Measurements from ENCODE around the gene PDILT. TPM values are rescaled to one million over a fixed set of nuclear protein-coding genes. Genes with fewer than 3 reads are reported as not detected.

PDILT gene
- total RNA-seq, 1 experiment from 2014 or later = not detected

DNA sequence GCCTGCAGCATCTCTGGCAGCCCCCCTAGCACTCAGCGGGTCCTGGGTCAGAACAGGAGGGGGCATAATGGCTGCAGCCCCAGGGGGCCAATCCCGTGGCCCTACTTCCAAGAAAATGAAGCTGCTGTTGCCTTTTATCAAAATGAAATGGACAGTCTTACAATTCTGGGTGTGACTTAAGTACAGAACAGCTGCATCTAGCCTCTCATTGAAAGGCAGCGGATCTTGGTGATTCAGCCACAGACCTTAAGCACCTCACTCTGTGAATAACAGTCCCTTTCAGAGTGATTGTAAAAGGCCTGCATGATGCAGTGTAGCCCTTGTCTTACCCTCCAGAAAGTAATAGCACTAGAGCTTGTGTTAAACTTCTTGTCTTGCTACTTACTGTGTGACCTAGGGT, 40.5 kb downstream of the PDILT start (continued):
- TF ChIP-seq, protein P1, sequence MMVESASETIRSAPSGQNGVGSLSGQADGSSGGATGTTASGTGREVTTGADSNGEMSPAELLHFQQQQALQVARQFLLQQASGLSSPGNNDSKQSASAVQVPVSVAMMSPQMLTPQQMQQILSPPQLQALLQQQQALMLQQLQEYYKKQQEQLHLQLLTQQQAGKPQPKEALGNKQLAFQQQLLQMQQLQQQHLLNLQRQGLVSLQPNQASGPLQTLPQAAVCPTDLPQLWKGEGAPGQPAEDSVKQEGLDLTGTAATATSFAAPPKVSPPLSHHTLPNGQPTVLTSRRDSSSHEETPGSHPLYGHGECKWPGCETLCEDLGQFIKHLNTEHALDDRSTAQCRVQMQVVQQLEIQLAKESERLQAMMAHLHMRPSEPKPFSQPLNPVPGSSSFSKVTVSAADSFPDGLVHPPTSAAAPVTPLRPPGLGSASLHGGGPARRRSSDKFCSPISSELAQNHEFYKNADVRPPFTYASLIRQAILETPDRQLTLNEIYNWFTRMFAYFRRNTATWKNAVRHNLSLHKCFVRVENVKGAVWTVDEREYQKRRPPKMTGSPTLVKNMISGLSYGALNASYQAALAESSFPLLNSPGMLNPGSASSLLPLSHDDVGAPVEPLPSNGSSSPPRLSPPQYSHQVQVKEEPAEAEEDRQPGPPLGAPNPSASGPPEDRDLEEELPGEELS (CRISPR knock-in tag; IDR thresholded peaks at IDR 0.05) = no peak
- TF ChIP-seq FOXJ3 (CRISPR knock-in tag; IDR thresholded peaks at IDR 0.05; ENCODE audit: borderline replicate concordance) (no peak), ETV6 (CRISPR knock-in tag; IDR thresholded peaks at IDR 0.05) (no peak), NR2C2 (CRISPR knock-in tag; IDR thresholded peaks at IDR 0.05) (no peak), ZNF396 (CRISPR knock-in tag; IDR thresholded peaks at IDR 0.05; ENCODE audit: borderline replicate concordance) (no peak), RORB (CRISPR knock-in tag; IDR thresholded peaks at IDR 0.05) (no peak), ZNF138 (CRISPR knock-in tag; conservative IDR thresholded peaks at IDR 0.05) (no peak), ATF1 (CRISPR knock-in tag; IDR thresholded peaks at IDR 0.05) (no peak)
- TF ChIP-seq, protein P2, sequence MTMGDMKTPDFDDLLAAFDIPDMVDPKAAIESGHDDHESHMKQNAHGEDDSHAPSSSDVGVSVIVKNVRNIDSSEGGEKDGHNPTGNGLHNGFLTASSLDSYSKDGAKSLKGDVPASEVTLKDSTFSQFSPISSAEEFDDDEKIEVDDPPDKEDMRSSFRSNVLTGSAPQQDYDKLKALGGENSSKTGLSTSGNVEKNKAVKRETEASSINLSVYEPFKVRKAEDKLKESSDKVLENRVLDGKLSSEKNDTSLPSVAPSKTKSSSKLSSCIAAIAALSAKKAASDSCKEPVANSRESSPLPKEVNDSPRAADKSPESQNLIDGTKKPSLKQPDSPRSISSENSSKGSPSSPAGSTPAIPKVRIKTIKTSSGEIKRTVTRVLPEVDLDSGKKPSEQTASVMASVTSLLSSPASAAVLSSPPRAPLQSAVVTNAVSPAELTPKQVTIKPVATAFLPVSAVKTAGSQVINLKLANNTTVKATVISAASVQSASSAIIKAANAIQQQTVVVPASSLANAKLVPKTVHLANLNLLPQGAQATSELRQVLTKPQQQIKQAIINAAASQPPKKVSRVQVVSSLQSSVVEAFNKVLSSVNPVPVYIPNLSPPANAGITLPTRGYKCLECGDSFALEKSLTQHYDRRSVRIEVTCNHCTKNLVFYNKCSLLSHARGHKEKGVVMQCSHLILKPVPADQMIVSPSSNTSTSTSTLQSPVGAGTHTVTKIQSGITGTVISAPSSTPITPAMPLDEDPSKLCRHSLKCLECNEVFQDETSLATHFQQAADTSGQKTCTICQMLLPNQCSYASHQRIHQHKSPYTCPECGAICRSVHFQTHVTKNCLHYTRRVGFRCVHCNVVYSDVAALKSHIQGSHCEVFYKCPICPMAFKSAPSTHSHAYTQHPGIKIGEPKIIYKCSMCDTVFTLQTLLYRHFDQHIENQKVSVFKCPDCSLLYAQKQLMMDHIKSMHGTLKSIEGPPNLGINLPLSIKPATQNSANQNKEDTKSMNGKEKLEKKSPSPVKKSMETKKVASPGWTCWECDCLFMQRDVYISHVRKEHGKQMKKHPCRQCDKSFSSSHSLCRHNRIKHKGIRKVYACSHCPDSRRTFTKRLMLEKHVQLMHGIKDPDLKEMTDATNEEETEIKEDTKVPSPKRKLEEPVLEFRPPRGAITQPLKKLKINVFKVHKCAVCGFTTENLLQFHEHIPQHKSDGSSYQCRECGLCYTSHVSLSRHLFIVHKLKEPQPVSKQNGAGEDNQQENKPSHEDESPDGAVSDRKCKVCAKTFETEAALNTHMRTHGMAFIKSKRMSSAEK (CRISPR knock-in tag; IDR thresholded peaks at IDR 0.05; ENCODE audit: borderline replicate concordance) = no peak
- TF ChIP-seq, protein P3, sequence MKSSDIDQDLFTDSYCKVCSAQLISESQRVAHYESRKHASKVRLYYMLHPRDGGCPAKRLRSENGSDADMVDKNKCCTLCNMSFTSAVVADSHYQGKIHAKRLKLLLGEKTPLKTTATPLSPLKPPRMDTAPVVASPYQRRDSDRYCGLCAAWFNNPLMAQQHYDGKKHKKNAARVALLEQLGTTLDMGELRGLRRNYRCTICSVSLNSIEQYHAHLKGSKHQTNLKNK (CRISPR knock-in tag; IDR thresholded peaks at IDR 0.05) = no peak
- TF ChIP-seq, protein P4, sequence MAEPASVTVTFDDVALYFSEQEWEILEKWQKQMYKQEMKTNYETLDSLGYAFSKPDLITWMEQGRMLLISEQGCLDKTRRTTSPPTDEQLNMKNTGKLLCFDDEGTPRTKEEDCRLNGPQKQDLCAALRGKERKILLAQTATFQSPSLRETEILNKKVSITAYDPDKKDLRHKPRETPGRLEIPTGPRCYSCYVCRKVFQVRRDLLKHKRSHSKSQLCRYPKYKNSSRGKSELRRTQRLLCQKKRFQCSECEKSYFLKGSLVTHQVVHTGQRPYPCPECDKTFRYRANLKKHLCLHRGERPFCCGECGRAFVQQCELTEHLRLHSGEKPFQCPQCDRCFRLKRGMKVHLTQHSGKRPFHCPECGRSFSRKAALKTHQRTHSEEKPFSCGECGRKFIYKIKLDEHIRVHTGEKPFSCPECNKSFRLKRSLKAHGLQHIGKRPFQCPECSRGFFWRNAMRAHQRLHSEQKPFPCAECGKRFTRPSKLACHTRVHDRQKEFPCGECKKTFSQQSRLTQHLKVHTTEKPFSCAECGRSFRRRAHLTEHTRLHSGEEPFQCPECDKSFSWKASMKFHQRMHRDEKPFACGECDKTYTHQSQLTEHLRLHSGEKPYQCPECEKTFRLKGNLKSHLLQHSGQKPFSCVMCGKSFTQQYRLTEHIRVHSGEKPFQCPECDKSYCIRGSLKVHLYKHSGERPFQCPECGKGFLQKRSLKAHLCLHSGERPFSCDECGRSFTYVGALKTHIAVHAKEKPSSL (CRISPR knock-in tag; conservative IDR thresholded peaks at IDR 0.05) = no peak
- TF ChIP-seq, protein P5, sequence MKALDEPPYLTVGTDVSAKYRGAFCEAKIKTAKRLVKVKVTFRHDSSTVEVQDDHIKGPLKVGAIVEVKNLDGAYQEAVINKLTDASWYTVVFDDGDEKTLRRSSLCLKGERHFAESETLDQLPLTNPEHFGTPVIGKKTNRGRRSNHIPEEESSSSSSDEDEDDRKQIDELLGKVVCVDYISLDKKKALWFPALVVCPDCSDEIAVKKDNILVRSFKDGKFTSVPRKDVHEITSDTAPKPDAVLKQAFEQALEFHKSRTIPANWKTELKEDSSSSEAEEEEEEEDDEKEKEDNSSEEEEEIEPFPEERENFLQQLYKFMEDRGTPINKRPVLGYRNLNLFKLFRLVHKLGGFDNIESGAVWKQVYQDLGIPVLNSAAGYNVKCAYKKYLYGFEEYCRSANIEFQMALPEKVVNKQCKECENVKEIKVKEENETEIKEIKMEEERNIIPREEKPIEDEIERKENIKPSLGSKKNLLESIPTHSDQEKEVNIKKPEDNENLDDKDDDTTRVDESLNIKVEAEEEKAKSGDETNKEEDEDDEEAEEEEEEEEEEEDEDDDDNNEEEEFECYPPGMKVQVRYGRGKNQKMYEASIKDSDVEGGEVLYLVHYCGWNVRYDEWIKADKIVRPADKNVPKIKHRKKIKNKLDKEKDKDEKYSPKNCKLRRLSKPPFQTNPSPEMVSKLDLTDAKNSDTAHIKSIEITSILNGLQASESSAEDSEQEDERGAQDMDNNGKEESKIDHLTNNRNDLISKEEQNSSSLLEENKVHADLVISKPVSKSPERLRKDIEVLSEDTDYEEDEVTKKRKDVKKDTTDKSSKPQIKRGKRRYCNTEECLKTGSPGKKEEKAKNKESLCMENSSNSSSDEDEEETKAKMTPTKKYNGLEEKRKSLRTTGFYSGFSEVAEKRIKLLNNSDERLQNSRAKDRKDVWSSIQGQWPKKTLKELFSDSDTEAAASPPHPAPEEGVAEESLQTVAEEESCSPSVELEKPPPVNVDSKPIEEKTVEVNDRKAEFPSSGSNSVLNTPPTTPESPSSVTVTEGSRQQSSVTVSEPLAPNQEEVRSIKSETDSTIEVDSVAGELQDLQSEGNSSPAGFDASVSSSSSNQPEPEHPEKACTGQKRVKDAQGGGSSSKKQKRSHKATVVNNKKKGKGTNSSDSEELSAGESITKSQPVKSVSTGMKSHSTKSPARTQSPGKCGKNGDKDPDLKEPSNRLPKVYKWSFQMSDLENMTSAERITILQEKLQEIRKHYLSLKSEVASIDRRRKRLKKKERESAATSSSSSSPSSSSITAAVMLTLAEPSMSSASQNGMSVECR (CRISPR knock-in tag; IDR thresholded peaks at IDR 0.05; ENCODE audit: borderline replicate concordance) = no peak

DNA sequence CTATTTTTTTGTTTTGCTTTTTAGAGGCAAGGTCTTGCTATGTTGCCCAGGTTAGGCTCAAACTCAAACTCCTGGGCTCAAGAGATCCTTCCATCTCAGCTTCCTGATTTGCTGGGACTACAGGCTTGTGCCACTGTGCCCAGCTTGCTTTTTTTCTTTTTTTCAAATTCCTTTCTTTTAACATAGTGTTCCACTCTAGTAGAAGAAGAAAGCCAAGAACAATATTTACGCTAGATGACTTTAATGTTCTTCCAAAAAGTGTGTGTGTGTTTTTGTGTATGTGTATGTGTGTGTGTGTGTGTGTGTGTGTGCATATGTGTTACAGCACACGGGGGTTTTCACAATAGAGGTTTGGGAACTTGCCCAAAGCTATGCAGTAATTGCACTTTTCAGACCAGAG, 41.3 kb downstream of the PDILT start:
- ChIA-PET CTCF (interaction anchor here (1.3 to 2.3 kb wide), 5 partner anchors 14 to 456 kb away, joined by 4 to 9 read pairs (median 6); no protein-coding TSS in a partner anchor), POLR2A (no interaction called here)
- TF ChIP-seq SP1 (CRISPR knock-in tag; conservative IDR thresholded peaks at IDR 0.05) = no peak
- H3K4me1 Mint-ChIP-seq = no peaks in the 10 kb centered on the region
- no peaks in the 10 kb centered on the region; the same call in 1 of the 2 replicates for H3K27me3 Mint-ChIP-seq (ENCODE audit: low read depth)
- H3K36me3 Mint-ChIP-seq = no peaks in the 10 kb centered on the region
- H3K9me3 Mint-ChIP-seq = 0 out of 2 replicates have a peak, but pooled peaks cover under 1% of the 10 kb centered on the region
- H3K27ac Mint-ChIP-seq = no peak overlapping the region
- no peak overlapping the region for H3K4me3 Mint-ChIP-seq
- DNase-seq (ENCODE audit: low spot score) (no peak), ATAC-seq (no peak)
